PC-9 (cell line): ENCODE results near the gene CASKIN1.

Source experiments
- CTCF ChIP-seq: fragments of 200-600 bp; sonication (generic); conservative IDR thresholded peaks from 2 replicates; pipeline ENCODE4 v1.6.1; 2017; ENCODE audit warnings: mixed run types, antibody characterized with exemption, mild to moderate bottlenecking, moderate library complexity
- EZH2 ChIP-seq: fragments of 200-600 bp; sonication (generic); IDR thresholded peaks from 2 replicates; pipeline ENCODE4 v1.8.0; 2017; ENCODE audit warnings: antibody characterized with exemption, low read depth

GRCh38 chr16:2165861-2166260 lies 30.5 kb downstream of the CASKIN1 start:
- no peak for TF ChIP-seq EZH2
- TF ChIP-seq CTCF = no peak
